NCI-H146 treated with DMSO at 0.1 percent for 48 hours (cell line): ENCODE results near the gene GPR132.
"Not testable (repeated sequence)": the region's sequence is repeated elsewhere in the genome, so short reads cannot be mapped to it uniquely, and the experiment has no call there.

ENCODE experiments used
- DNase-seq: peaks from one replicate; lab custom pipeline; 2025; ENCODE audit not compliant: unreplicated experiment; lab: John Stamatoyannopoulos, UW

The GPR132 gene

DNA sequence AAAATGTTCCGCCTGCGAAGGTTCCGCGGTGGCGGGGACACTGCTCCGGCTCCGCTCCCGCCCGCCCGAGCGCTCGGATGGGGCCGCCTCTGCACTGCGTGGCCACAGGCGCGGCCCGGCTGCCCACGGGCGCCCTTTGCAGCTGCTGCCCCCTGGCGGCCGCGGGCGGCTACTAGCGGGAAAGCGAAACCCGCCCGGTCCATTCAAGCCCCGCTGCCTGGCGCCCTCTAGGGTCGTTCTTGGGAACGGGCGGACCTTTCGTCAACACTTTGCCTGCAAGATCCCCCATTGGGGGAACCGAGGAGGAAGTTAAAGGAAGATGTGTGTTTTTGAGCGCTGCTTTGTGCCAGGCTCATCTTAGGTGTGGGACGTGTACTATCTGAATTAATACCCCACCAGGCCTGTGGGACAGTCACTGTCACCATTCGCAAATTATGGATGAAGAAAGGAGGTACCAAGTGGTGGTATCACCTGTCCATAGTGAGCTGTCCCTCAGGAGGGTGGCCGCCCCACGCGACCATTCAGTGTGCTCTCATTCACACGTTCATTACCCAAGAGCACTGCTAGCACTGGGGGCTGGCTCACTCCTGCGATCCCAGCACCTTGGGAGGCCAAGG is 19.4 kb downstream of the GPR132 start:
- DNase-seq: peak; percentile 79

DNA sequence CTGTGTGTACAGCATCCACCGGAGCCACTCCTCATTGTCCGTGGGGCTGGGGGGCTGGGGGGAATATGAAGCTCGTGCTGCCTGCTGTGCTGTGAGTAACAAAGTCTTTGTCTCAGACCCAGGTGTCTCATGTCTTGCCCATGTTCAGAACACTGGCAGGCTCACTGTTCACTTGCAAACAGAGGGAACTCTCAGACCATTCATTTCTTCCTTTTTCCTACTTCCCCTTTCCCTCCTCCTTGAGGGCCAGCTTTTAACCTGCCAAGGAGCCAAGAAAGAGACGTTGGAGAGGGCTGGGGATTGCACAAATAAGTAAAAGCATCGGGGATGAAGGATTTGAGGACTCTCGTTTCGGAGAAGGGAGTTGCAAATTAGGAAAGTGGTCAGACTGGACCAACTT is 21.6 kb downstream of the GPR132 start:
- no peak for DNase-seq

DNA sequence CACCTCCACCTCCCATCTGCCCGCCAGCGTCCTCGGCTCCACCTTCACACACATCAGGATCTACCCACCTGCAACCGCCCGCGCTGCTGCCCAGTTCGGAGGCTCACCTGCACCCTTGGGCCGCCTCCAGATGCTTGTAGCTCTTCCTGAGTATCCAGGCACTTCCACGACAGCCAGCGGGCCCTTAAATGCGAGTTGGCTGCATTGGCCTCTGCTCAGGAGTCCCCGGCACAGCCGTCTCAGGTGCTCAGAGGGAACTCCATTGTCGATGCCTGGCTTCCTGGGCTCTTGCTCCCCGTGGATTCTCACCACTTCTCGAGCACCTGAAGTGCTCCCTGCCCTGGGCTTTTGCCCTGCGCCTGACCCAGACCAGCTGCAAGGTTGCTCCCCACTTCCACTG is 22.4 kb downstream of the GPR132 start:
- DNase-seq: peak; percentile 53

DNA sequence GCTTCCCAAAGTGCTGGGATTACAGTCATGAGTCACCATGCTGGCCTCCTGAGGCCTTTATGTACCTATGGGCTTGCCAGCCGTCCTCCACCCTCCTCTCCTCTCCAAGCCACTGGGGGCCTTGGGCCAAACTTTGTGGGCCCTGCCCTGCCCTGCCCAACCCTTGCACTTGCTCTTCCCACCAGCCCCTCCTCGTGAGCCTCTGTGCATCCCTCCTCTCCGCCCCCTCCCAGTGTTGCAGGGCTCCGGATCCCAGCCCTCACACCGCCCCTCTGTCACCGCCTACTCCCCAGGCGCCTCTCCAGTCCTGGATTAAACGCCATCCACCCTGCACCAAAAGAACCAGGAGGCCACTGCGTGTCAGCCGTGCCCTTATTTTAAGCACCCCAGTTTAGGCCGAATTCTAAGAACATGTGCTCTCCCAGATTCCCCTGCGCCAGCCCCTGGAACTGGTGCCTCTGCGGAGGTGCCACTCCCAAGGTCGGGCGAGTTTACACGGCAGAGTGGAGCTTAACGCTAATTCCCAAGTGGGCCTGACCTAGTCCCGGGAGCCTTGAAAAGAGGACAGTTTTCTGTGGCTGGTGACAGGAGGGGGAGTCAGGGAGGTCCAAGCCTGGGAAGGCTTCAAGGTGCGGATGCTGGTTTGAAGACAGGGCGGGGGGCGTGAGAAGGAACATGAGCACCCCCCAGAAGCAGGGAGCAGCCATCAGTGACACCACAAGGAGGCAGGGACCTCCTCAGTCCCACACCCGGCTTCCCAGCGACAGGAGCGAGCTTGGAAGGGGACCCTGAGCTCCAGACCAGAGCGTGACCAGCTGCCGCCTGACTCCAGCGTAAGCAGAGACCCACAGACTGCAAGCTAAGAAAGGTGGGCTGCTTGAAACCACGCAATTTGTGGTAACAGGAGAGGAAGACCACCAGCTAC is 23.1 kb downstream of the GPR132 start:
- DNase-seq: no peak

DNA sequence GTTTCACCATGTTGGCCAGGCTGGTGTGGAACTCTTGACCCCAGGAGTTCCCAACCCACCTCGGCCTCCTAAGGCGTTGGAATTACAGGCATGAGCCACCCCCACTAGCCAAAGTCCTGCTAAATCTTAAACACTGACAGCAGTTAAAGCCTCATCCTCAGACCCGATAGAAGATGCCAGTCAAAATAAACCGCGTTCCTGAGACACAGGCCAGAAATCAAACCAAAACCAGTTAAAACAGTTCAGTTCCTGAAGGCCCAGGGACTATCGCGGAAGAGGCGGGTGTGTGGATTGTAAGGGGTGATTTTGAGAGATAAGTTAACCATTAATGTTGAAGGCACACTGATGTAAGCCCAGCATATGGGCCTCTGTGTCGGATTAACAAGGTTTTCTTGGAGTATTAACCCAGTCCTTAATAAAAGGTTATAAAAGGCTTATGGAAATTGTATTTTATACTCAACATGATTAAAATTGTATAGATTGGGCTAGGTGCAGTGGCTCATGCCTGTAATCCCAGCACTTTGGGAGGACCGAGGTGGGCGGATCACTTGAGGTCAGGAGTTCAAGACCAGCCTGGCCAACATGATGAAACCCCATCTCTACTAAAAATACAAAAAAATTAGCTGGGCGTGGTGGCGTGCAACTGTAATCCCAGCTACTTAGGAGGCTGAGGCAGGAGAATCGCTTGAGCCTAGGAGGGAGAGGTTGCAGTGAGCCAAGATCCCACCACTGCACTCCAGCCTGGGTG is 25.6 kb downstream of the GPR132 start:
- DNase-seq: no peak

DNA sequence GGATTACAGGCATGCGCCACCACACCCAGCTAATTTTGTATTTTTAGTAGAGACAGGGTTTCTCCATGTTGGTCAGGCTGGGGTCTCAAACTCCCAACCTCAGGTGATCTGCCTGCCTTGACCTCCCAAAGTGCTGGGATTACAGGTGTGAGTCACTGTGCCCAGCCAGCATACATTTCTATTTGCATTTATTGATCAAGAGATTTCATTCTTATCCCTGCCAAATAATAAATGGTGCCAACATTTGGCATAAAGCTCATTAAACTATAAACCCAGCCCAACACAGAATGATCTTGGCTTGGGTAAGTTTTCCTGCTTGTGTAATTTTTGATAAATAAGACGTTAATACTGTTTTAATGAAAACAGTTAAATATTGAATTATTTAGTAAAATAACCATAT is 29.6 kb downstream of the GPR132 start:
- DNase-seq: not testable (repeated sequence)

- DNase-seq: no peak
These were observed 30.8 kb downstream of the GPR132 start for GRCh38 chr14:105034315-105035039.

DNA sequence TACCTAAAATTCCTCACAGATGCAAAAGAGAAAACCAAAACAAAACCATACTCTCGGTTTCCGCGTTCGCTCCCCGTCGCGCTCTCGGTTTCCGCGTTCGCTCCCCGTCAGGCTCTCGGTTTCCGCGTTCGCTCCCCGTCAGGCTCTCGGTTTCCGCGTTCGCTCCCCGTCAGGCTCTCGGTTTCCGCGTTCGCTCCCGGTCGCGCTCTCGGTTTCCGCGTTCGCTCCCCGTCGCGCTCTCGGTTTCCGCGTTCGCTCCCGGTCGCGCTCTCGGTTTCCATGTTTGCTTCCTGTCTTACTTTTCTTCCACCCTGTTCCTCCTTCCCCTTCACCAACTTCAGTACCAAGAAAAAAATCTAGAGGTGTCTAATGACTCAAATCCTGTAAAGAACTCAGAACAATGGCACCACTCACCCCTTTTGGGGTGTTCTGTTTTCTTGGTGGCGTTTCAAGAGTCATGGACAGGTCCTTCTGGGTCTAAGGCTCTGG is 31.8 kb downstream of the GPR132 start:
- DNase-seq: not testable (repeated sequence)

- not testable (repeated sequence) for DNase-seq
These were observed 32.8 kb downstream of the GPR132 start for GRCh38 chr14:105032451-105032901.

GRCh38 chr14:105030836-105031396 is 34.3 kb downstream of the GPR132 start:
- DNase-seq: no peak

DNA sequence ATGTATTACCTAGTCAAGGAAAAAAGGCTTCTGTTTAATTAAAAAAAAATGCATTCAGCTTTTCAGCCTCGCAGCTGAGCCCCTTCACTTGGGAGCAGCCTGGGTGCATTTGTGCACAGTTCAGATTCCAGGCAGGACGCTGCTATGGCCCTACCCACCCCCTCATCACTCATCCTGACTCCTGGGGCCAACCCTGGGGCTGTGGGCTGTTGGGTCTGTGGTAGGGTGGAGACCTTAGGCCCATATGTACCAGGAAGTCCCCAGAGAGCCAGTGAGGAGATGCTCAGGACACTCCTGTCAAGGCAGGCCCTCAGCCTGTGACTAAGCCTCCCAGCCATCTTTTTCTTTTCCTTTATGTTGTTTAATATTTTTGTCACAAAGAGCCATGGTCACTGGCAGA is 35.0 kb downstream of the GPR132 start:
- no peak for DNase-seq

DNA sequence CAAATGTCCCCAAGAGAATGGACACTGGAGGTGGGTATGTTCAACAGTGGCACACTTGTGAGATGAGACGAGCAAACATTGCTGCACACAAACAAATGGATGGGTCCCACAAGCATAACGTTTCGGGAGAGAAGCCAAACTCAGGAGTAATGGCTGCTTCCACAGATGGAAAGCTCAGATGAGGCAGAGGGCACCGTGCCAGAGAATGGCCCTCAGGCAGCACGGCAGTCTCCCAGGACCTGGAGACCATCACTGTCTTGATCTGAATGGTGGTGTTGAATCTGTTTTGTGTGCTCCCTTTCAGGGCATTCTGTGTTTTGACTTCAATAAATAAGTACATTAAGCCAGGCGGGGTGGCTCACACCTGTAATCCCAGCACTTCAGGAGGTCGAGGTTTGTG is 35.8 kb downstream of the GPR132 start:
- no peak for DNase-seq

- no peak for DNase-seq
These were observed 36.8 kb downstream of the GPR132 start for GRCh38 chr14:105028251-105028927.

- not testable (repeated sequence) for DNase-seq
These were observed 37.5 kb downstream of the GPR132 start for GRCh38 chr14:105027718-105028117.

DNA sequence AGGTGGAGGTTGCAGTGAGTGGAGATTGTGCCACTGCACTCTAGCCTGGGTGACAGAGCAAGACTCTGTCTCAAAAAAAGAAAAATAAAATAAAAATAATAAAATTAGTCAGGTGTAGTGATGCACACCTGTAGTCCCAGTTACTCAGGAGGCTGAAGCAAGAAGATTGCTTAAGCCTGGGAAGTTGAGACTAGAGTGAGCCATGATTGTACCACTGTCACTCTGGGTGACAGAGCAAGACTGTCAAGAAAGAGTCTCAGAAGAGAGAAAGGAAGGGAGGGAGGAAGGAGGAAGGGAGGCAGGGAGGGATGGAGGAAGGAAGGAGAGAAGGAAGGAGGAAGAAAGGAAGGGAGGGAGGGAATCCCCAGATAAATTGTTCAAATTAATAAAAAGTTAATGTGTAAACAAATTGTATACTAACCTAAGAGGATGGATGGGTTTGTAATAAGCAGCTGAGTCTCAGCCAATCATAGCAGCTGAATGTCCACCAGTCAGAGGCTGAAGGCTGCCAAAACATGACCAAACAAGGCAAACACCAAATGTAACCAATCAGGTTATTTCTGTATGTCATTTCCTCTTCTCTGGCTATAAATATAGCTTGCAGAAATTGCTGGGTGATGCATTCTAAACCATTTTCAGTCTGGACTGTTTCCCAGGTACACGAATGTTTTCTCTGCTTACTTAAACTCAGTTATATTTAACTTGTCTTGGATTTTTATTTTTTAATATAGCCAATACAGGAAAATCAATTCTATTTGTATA is 38.2 kb downstream of the GPR132 start:
- DNase-seq: no peak

DNA sequence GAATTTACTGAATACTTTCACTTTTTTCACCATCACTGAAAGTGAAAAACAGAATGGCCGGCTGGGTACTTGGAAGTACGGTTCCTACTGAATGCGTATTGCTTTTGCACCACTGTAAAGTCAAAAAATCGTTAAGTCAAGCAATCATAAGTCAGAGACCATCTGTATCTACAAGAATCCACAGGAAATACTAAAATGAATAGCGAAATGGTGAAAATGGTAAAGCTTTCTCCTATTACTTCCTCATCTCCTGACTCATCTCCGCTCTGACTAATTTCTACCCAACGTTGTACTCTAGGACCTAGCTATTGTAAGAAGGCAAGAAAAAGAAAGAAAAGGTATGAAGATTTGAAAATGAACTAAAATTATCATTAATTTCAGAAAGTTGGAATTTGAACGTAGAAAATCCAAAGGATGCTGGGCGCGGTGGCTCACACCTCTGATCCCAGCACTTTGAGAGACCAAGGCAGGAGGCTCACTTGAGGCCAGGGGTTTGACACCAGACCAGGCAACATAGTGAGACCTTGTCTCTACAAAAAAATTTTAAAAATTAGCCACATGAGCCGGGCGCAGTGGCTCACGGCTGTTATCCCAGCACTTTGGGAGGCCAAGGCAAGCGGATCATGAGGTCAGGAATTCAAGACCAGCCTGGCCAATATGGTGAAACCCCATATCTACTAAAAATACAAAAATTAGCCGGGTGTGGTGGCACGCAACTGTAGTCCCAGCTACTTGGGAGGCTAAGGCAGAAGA is 39.0 kb downstream of the GPR132 start:
- DNase-seq: no peak

DNA sequence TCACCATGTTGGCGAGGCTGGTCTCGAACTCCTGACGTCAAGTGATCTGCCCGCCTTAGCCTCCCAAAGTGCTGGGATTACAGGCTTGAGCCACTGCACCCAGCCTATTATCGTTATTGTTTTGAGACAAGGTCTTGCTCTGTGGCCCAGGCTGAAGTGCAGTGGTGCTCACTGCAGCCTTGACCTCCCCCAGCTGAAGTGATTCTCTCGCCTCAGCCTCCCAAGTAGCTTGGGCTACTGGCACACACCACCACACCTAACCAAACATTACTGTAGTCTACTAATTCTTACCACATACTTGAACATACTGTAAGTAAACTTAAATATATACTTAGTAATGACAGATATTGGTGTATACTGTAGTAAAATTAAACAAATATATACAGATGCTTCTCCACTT is 39.8 kb downstream of the GPR132 start:
- DNase-seq: no peak

DNA sequence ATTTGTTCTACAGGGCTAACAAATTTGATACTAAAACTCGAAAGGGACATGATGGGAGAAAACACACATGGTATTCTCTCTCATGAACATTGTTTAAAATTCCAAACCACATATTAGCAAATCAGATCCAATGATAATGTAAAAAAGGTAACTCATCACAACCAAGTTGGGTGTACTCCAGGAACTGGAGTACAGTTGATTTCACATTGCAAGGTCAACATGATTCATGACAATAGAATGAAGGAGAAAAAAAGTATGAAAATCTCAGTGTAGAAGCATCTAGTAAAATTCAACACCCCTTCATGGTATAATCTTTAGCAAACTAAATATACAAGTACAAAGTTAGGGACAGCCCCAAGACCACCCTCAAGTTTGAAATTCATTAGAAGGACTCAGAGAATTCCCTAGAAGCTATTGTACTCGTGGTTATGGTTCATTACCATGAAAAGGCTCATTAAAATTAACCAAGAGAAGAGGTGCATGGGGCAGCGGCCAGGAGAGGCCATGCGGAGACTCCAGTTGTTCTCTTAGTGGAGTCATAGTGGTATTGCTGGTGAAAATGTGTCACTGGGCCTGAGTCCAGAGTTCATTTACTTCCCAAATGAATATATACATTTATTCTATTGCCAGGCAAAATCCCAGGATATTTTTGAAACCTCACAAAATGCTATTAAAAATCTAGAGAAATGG is 41.3 kb downstream of the GPR132 start:
- no peak for DNase-seq
